ENCODE results near the gene TMEM163.

- TF ChIP-seq CTCF (IDR thresholded peaks at IDR 0.05; ENCODE audit: extremely low read depth in 1 of 2, insufficient read depth in 1 of 2, low read depth in 1 of 2, low read length in 2 of 2), result no peak
- no peak for TF ChIP-seq MYC (IDR thresholded peaks at IDR 0.05; ENCODE audit: low read depth, low read length)
- no peak for TF ChIP-seq POLR2AphosphoS5 (IDR thresholded peaks at IDR 0.05; ENCODE audit: insufficient read depth, low read depth, low read length)
- TF ChIP-seq POLR2A (IDR thresholded peaks at IDR 0.05; ENCODE audit: low read depth, low read length), result no peak
- no peak for TF ChIP-seq EZH2 (IDR thresholded peaks at IDR 0.05; ENCODE audit: borderline replicate concordance, low read depth, low read length, severe bottlenecking)
Observed at GRCh38 chr2:134724341-134724740, 5.5 kb upstream of the TMEM163 start.
